ENCODE data around the gene MYMX.

GRCh38 chr6:44226368-44227147 is 9.8 kb downstream of the MYMX start:
- TF ChIP-seq BRCA1 (CRISPR knock-in tag; IDR thresholded peaks at IDR 0.05) (no peak), PHF21A (CRISPR knock-in tag; IDR thresholded peaks at IDR 0.05) (no peak), SMAD3 (CRISPR knock-in tag; IDR thresholded peaks at IDR 0.05) (no peak), ELK4 (CRISPR knock-in tag; IDR thresholded peaks at IDR 0.05; ENCODE audit: borderline replicate concordance) (no peak), NFRKB (IDR thresholded peaks at IDR 0.05) (no peak), ESRRA (CRISPR knock-in tag; IDR thresholded peaks at IDR 0.05; ENCODE audit: low read depth) (no peak), MAFK (conservative IDR thresholded peaks at IDR 0.05 in 1 of 2, IDR thresholded peaks at IDR 0.05 in 1 of 2; ENCODE audit: low read length in 2 of 2) (no peak), FOXM1 (CRISPR knock-in tag; IDR thresholded peaks at IDR 0.05) (no peak), ZNF501 (CRISPR knock-in tag; IDR thresholded peaks at IDR 0.05) (no peak), HIVEP1 (CRISPR knock-in tag; IDR thresholded peaks at IDR 0.05) (no peak), ZBTB26 (CRISPR knock-in tag; IDR thresholded peaks at IDR 0.05; ENCODE audit: borderline replicate concordance) (no peak)
